Measurements from ENCODE around the gene PCDH8. TPM values are rescaled to one million over a fixed set of nuclear protein-coding genes. Genes with fewer than 3 reads are reported as not detected.

Gene PCDH8, protein sequence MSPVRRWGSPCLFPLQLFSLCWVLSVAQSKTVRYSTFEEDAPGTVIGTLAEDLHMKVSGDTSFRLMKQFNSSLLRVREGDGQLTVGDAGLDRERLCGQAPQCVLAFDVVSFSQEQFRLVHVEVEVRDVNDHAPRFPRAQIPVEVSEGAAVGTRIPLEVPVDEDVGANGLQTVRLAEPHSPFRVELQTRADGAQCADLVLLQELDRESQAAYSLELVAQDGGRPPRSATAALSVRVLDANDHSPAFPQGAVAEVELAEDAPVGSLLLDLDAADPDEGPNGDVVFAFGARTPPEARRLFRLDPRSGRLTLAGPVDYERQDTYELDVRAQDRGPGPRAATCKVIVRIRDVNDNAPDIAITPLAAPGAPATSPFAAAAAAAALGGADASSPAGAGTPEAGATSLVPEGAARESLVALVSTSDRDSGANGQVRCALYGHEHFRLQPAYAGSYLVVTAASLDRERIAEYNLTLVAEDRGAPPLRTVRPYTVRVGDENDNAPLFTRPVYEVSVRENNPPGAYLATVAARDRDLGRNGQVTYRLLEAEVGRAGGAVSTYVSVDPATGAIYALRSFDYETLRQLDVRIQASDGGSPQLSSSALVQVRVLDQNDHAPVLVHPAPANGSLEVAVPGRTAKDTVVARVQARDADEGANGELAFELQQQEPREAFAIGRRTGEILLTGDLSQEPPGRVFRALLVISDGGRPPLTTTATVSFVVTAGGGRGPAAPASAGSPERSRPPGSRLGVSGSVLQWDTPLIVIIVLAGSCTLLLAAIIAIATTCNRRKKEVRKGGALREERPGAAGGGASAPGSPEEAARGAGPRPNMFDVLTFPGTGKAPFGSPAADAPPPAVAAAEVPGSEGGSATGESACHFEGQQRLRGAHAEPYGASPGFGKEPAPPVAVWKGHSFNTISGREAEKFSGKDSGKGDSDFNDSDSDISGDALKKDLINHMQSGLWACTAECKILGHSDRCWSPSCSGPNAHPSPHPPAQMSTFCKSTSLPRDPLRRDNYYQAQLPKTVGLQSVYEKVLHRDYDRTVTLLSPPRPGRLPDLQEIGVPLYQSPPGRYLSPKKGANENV
- total RNA-seq (under 1 TPM in 3 of 9 donors, not detected in 6; 0.06 to 0.14 (median 0.07) TPM), polyA plus RNA-seq (not detected)
- long read RNA-seq, donor 1: 0 reads
- long read RNA-seq, donor 2: 0 reads
- long read RNA-seq, donor 3: 0 reads
- long read RNA-seq, donor 4: 0 reads
- long read RNA-seq, donor 5: 0 reads
- long read RNA-seq, donor 6: 0 reads
- long read RNA-seq, donor 7: 0 reads
- long read RNA-seq, donor 8: 0 reads
- long read RNA-seq, donor 9: 0 reads
- long read RNA-seq, donor 10: 0 reads

DNA sequence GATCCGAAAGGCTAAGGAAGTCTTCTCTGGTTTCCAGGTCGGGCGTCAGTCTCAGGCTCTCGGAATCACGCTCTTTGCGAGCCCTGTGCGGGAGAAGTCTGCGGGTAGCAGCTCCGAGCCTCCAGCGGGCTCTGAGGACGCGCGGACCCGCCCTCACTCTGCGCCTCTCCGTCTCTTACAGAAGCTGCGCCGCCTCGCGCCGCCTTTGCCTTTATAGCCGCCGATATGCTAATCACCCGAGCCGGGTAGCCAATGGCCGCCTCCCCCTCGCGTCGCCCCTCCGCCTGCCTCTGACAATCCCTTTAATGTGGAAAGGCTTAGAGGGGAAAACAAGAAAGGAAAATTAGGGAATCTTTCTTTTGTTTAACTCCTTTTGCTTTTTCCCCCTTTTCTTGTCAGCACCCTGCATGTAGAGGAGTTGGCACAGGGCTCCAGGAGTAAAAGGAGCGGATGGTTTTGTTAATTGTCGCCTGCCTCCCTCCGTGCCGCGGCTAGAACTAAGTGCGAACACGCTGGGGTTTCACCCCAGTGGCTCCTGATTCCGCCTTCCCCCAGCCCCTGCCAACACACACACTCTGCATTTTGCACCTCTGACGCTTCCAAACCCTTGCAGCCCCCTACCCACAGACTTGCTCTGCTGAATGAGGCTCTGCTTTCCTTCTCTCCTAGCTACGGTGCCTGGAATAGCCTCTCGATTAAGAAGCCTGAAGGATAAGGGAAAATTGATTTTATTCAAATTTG lies at the start of gene PCDH8:
Gene PCDH8 (minus strand): TSS at position 186 of the 741 bp plus-strand sequence. CDS start 204 bp downstream, outside the sequence.
- H3K36me3 ChIP-seq (replicated peaks in 1 of 2): no peaks in the 10 kb centered on the region
- no peak within 1 kb of the TSS for H3K4me3 ChIP-seq
- intact Hi-C loops (cut with DNase I): no loop called here
- no peak within 1 kb of the TSS for H3K27ac ChIP-seq
- peaks cover 66% of the 10 kb centered on the region for H3K27me3 ChIP-seq
- no peaks in the 10 kb centered on the region for H3K9me3 ChIP-seq (replicated peaks in 1 of 3)
- WGBS, 4 donors: 1 to 2% (median 1%) methylated on average over 18 to 41 of the region's 41 CpGs
- peaks cover 0 to 20% of the 10 kb centered on the region in 2 donors for H3K4me1 ChIP-seq (replicated peaks in 1 of 2)
- no peak for TF ChIP-seq POLR2A (IDR thresholded peaks at IDR 0.05)
- TF ChIP-seq, protein P1, sequence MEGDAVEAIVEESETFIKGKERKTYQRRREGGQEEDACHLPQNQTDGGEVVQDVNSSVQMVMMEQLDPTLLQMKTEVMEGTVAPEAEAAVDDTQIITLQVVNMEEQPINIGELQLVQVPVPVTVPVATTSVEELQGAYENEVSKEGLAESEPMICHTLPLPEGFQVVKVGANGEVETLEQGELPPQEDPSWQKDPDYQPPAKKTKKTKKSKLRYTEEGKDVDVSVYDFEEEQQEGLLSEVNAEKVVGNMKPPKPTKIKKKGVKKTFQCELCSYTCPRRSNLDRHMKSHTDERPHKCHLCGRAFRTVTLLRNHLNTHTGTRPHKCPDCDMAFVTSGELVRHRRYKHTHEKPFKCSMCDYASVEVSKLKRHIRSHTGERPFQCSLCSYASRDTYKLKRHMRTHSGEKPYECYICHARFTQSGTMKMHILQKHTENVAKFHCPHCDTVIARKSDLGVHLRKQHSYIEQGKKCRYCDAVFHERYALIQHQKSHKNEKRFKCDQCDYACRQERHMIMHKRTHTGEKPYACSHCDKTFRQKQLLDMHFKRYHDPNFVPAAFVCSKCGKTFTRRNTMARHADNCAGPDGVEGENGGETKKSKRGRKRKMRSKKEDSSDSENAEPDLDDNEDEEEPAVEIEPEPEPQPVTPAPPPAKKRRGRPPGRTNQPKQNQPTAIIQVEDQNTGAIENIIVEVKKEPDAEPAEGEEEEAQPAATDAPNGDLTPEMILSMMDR (IDR thresholded peaks at IDR 0.05): no peak
- peak in 1 of 7 donors; percentile 68 for DNase-seq

DNA sequence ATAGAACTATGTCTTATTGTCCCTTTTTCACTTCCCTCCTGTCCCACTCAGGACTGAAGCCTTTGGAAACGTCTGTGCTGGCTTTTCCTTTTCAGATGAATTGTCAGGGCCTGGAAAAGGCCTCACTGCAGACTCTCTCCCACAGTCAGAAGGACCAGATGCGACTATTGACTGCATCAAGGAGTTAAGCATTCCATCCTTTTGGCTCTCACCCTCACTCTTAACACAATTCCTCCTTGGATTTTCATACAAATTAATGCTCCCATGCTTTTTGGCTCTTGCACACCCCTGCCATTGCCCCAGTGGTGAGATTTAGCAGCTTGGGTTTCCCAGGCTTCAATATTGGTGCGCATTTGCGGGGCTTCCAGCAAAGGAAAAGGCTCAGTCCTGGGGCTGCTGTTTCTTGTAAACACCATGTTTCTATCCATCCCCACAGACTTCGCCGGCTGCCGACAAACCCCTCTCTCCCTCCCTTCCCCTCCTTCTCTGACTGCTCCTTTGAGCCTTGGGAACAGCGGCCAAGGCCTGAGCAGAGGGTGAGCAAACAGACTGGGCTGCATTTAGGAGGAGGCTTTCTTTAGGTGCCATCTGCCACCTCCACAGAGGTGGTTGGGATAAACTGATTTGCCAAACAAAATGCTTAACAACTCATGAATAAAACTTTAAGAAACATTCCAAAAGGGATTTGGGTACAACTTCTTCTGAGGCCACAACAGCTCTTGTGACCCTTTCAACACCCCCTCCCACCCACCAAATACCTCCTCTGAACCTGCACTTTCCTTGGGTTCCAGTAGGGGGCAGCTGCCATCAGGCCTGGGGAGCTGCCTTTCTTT lies 48.6 kb upstream of the PCDH8 start:
- H3K36me3 ChIP-seq (replicated peaks in 1 of 2): no peaks in the 10 kb centered on the region
- H3K9me3 ChIP-seq (replicated peaks in 1 of 3): no peaks in the 10 kb centered on the region
- H3K27ac ChIP-seq: no peak overlapping the region
- peak in 2 of 7 donors; percentile 7 to 28 for DNase-seq
- H3K27me3 ChIP-seq: no peaks in the 10 kb centered on the region
- intact Hi-C loops (cut with DNase I): no loop called here
- TF ChIP-seq, protein P1 (IDR thresholded peaks at IDR 0.05): peak in 5 of 6 experiments; percentile 6 to 51 (median 42)
- no peak for TF ChIP-seq POLR2A (IDR thresholded peaks at IDR 0.05)
- H3K4me1 ChIP-seq (replicated peaks in 1 of 2): no peaks in the 10 kb centered on the region
- no peak overlapping the region for H3K4me3 ChIP-seq
- 41 to 53% (median 49%) methylated on average over 7 to 8 of the region's 8 CpGs for WGBS, 4 donors

DNA sequence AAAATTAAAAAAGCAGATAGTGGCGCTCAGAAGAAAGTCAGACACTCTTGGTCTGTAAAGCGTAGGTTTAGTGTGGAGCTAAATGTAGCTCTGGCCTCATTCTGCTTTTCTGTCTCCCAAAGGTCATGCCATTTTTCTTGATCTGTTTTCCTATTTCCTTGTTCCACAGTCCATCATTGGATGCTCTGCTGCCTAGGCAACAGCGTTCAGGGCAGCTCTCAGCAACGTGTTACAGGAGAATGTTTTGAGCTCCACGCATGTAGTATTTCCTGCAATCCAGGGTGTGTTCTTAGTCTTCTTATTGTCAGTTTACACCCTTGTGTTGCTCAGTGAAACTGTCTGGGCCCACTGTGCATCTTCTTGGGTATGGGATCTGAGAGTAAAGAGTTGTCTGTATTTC lies 46.0 kb upstream of the PCDH8 start:
- TF ChIP-seq, protein P1 (IDR thresholded peaks at IDR 0.05): no peak
- no peak for TF ChIP-seq POLR2A (IDR thresholded peaks at IDR 0.05)
- Histone ChIP-seq H3K27me3 (no peaks in the 10 kb centered on the region), H3K36me3 (replicated peaks in 1 of 2) (no peaks in the 10 kb centered on the region), H3K4me1 (replicated peaks in 1 of 2) (no peaks in the 10 kb centered on the region), H3K27ac (no peak overlapping the region), H3K9me3 (replicated peaks in 1 of 3) (no peaks in the 10 kb centered on the region), H3K4me3 (no peak overlapping the region)
- DNase-seq: no peak
- intact Hi-C loops (cut with DNase I): no loop called here
- 51 to 61% (median 56%) methylated on average over 5 of the region's 5 CpGs for WGBS, 4 donors

Data from adrenal gland (tissue), 19 donors.